ENCODE data around the gene MAP7.
A peak's percentile ranks its signal among the peaks of the same experiment; 100 is the strongest.

MAP7 gene

GRCh38 chr6:136370988-136371728 is 179.1 kb downstream of the MAP7 start:
- DNase-seq = no peak

GRCh38 chr6:136365776-136366354 is 184.4 kb downstream of the MAP7 start:
- peak; percentile 20 for DNase-seq

- no peak for DNase-seq
Measured at GRCh38 chr6:136362421-136363356, 187.5 kb downstream of the MAP7 start.

GRCh38 chr6:136361787-136362186 is 188.4 kb downstream of the MAP7 start:
- DNase-seq = no peak

DNA sequence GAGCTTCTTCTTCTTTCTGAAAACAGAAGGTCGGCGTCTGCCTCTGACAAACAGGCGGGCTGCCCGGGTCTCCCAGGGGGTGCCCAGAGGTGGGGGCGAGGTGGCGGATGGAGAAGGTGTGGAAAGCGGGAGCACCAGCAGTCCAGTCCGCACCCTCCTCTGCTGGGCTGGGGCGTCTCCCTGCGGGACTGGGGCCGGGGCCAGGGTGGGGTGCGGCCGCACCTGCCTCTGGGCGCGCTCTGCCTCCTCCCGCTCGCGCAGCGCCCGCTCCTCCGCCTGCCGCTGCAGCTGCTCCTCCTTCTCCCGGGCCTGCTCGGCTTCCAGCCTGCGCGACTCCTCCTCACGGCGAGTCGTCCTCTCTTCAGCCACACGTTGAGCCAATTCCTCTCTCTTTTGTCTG is 189.4 kb downstream of the MAP7 start:
- DNase-seq = no peak

DNA sequence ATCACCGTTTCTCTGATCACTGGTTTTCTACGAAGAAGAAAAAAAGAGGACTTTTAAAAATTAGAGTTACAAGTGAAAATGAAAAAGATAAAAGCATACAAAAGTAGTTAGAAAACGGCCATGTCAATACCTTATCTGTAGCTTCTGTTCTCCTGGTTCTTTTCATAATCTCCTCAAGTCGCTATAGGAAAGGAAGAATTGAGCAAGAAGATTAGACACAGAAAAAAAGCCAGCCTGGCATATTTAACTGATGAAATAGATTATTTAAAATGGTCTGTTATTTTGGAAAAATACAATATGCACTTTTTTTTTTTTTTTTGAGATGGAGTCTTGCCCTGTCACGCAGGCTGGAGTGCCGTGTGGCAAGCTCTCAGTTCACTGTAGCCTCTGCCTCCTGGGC is 190.4 kb downstream of the MAP7 start:
- DNase-seq = no peak

DNA sequence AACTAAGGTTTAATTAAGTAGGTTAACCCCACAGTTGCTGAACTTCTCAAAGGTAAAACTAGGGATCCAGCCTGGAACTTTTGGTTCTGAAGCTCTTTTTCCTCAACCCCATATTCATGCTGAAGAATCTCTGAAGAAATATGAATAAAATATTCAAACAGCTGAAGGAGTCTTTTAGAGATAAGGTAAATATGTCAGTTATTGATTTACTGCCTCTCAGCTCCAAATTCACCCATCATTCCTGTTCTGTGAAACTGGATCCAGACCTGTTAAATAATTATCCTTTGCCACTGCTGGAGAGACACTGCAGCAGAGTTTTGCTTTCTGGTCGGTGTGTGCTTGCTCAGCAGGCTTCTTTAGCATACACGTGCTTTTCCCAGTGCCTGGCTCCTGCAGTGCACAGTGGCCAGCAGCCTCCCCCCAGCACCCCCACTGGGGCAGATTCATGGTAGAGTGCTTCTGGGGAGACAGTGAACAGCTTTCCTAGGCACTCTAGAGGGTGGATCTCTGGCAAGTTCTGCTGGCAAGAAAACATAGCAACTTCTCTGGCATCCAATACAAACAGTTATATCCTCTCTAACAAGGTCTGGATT is 198.6 kb downstream of the MAP7 start:
- DNase-seq = no peak

GRCh38 chr6:136350914-136351313 is 199.3 kb downstream of the MAP7 start:
- no peak for DNase-seq

DNA sequence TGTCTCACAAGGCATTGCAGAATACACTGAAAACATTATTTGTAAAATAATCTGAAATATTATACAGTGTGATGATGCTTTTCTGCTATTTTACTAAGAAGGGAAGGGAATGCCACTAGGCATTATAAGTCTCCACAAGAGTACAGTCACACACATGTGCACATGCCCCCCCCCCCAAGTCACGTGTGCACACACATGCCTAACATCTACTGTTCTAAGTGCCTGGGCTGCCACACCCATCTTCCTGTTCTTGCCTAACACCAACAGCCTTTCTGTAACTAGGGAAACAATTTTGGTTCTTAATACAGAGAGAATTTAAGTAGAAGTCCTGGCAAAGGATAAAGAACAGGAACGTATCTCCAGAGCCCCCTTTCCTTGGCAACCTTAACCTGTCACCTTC is 202.4 kb downstream of the MAP7 start:
- no peak for DNase-seq

DNA sequence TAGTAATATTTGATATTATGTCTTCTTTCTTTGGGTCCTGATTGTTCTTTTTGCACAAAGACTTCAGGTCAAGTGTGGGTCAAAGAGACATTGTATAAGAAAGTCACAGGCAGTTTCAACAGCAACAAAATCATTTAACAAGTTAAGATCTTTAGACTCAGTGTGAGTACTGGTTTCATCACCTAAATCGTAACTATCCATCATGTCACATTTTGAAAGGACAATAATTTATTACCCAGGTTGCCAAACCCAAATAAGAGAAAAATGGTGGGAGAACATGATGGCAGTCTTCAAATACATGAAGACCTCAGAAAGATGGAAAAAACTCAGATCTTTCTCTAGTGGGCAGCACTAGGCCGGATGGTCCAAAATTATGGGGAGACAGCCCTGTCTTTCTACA is 205.1 kb downstream of the MAP7 start:
- no peak for DNase-seq

- DNase-seq = no peak
Measured at GRCh38 chr6:136344420-136344819, 205.8 kb downstream of the MAP7 start.

DNA sequence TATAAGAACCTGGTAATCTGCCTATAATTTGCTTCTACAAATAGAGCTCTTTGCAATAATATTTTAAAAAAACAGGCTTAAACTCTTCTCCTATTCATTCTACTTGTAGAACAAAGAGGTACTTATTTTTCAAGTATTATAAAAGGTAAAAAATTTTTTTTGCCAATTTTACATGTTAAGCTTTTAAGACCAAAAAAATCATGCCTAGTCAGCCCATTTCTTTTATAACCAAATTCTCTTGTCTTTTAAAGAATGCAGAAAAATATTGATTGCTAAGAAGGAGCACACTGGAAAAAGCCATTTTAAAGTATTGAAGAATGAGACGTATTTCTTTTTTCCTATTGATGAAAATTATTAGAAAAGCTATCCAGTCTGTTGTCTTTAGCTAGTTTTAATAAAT is 206.5 kb downstream of the MAP7 start:
- DNase-seq = no peak

DNA sequence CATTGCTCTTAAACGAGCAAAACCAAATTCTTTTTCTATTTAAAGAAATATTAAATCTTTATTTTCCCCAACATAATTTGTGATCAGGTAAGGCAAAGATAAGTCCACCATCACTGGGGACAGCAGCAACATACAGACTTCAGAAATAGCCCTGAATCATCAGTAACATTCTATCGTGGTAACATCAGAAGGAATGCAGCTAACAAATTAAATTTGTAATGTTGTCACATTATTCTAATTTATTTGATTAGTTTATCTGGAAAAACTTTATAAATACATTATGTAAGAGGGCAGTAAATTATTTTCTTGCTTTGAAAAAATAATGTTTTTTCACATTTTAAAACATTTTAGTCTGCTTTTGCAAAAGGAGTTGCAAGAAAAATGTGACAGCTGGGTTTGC is 206.9 kb downstream of the MAP7 start:
- no peak for DNase-seq

DNA sequence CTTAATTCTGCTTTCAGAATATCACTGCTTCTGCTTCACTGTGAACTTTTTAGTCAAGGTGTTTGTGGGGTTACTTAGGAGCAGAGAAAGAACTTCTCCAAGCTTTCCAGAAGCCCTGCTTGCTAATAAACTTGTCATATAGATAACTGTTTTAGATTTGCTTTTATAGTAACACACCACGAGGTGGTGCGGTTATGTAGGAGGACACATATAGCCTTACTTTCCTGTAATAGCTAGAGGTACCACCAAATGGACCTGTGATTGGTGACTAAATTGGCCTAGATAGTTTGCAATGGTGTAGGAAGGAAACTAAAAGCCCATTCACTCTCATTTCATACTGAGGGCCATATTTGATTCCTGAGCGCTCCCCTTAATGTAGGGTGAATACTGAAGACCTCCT is 208.3 kb downstream of the MAP7 start:
- DNase-seq = no peak

DNA sequence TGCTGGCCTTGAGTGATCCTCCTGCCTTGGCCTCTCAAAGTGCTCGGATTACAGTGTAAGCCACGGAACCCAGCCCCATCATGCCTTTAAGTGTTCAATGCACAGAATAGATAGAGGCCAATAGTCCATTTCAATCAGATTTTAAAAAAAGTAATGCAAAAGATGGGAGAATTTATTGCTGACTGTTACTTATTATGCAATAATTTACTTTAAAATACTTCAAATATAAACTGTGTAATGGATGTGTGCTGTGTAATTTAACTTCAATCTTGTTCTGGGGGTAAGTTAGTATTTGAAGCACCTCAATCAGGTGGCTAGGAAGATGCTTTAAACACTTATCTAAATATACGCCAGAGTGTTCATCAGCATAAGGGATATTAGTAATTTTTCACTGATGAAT is 208.9 kb downstream of the MAP7 start:
- DNase-seq = no peak

- DNase-seq = no peak
Measured at GRCh38 chr6:136338486-136338885, 211.7 kb downstream of the MAP7 start.

DNA sequence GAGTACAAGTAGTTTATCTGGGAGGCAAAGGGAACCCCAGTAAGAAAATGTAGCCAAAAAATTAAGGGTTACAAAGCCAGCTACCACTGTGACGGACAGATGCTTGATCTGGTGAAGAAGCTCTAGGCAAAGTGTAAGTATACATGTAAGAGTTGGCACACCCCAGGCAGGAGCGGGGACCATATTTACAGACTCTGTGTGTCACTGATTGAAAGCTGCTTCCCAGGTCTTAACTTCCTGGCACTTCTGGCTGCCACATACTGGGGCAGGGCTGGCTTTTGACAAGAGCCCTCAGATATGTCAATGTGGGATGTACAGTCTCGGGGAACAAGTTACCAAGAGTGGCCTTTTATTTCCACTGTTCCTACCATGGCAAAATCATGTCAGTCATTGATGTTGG is 212.6 kb downstream of the MAP7 start:
- no peak for DNase-seq

DNA sequence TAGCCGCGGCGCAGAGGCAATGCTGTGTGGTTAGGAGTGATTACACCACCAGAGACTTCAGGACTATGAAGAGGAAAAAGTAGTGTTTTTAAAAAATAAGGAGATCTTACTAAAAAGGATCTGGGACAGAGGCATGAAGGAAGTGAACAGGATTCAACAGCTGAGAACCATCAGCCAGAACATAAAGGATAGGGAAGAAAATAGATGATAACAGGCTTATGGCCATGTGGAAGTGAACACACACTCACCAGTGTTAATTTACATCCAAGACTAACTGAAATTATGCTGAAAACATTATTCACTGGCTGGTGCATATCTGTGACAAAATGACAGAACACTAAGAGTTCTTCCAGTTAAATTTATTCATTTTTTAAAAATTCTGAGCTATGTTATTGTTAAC is 213.1 kb downstream of the MAP7 start:
- DNase-seq = no peak

- DNase-seq = no peak
Measured at GRCh38 chr6:136335736-136336363, 214.4 kb downstream of the MAP7 start.

GRCh38 chr6:136334853-136335252 is 215.4 kb downstream of the MAP7 start:
- no peak for DNase-seq

DNA sequence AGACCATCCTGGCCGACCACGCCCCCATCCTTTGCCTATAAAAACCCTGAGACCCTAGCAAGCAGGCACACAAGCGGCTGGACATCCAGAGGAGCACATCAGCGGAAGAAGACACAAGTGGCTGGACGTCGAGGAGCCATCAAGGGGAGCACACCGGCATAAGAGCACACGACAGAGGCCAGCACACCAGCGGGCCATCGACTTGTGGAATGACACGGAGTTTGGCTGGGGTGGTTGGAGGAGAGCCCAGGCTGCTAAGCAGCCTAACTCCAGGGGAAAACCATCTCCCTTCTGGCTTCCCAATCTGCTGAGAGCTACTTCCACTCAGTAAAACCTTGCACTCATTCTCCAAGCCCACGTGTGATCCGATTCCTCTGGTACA is 215.8 kb downstream of the MAP7 start:
- no peak for DNase-seq

- DNase-seq = no peak
Measured at GRCh38 chr6:136333824-136334464, 216.3 kb downstream of the MAP7 start.

GRCh38 chr6:136331461-136331860 is 218.8 kb downstream of the MAP7 start:
- DNase-seq = no peak
